GM18907 (cell line): Measurements from ENCODE around the gene CACNB4.

Source experiments
- ATAC-seq: cut with Tn5 transposase; IDR thresholded peaks from one replicate; pipeline ENCODE4 v1.9.1; 2021; ENCODE audit warnings: mild to moderate bottlenecking, moderate library complexity; ENCODE audit not compliant: unreplicated experiment

CACNB4 gene

DNA sequence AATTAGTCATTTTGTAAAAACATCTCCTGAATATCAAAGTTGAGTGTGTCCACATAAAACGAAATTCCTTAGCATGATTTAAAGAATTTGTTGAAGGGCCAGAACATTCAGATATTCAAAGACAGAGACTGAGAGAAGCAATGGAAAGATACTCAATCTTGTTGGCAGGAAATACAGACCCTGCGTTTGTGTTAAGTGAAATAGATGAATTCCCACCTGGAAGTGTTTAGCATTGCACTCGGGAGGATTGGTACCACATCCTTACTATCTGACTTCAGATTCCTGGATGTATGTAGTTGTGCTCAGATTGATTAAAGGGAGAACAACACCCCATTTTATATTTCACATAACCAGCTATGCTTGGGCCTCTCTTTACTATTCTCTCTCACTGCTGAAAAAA is 260.9 kb downstream of the CACNB4 start:
- ATAC-seq, result no peak

DNA sequence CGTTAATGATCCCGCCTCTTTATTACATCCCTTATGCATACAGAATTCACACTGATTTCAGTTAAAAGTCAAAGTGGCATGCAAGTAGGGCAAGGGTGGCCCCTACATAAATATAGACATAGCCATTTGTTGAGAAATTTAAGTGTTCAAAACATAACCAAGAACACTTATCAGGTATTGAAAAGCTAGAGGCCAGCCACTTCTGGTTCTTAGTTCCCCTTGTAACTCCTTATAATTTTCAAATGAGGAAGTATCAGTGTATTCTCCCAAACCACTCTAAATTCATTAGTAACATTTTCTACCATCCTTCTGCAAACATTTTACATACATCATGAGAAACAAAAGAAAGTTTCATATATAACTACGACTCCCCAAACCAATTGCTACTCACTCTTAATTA is 264.9 kb downstream of the CACNB4 start:
- no peak for ATAC-seq

DNA sequence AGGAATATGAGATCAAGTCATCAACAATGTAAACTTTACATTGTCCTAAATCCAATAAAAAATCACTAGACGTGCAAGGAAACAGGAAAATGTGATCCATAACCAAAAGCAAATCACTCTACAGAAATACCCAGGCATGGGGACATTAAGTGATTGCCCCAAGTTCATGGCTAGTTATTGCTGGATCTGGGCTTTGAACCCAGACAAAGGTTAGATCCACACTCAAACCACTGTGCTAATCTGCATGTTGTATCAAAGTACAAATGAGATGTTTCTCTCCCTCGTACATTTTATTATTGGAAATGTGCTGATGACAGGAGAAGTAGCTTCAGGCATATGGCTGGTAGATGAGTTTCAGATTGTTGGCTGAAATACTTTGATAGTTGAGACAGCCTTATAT is 267.9 kb downstream of the CACNB4 start:
- ATAC-seq, result no peak

DNA sequence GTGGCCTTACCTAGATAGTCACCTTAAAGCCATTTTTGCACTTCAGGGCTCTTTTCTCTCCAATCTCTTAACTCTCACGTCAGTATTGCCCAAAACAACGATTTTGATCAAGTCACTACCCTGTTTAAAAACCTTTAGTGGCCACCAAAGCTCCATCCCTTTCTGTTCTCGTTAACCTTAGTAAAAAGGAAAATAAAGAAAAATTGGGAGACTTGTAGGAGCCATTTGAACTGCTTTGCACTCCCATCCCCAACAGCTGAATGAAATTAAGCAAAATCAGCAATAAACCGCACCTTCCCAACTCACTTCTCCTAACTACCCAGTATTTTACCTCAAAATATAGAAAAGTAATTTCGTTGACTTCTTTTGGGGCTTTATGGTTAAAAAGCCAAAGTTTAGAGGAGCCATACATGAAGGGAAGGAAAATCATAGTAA is 269.9 kb downstream of the CACNB4 start:
- no peak for ATAC-seq

DNA sequence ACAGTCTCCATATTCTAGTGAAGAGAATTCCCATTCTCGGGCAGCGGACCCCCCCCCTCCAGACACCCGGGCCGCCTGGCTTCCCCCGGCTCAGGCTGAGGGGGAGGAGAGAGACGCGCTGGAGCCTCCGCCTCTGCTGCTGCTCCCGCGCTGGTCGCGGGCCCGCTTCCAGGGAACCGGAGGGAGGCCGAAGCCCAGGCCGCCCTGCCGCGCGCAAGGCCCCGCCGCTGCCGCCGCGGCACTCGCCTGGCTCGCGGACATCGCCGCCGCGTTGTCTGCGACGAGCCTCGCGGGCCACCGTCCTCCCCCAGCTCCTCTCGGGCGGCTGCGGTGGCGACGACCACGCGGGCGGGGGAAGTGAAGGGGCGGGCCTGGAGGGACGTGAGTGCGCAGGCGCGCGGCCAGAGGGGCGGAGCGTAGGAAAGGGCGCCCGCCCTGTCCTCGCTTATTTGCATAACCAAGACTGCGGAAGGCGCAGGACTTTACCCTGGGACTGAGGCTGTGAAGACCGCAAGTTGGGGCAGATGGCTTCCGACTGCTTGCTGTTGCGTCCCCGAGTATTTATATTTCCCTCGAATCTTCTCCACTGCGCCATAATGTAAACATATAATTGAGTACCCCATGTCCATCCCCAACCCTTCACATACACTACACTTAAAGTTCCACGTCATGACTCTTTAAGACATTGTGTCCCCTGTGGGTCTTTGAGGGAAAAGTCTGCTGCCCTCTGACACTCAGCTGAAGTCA is 270.5 kb downstream of the CACNB4 start, which contains the start of gene ARL5A:
Gene ARL5A (minus strand): TSS at position 279 of the 747 bp plus-strand sequence. CDS start 245 bp downstream, at position 34.
- peak; percentile 96 for ATAC-seq

DNA sequence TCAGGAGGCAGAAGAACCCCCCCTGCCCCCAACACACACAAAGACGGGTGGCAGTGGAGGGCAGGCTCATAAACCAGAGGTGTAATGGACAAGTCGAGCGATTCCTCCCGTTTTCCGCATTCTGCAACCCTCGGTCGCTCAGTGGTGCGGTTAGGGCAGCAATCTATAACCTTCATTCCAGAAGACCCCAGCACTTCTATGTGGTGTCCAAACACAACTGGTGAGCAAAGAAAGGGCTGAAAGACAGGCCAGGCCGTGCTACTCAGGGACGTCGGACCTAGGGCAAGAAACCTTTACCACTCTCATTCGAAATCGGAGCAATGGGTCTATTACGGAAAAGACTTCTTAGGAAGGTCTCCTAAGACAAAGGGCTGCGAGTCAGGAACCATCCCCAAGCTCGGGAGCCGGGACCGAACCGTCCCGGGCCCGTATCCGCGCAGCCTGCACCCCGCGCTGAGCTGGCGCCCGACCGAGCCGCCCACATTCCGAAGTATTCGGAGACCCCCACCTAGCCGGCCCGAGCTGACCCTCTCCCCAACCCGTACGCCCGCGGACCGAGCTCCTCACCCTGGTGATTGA is 271.2 kb downstream of the CACNB4 start:
- ATAC-seq, result peak; percentile 37

DNA sequence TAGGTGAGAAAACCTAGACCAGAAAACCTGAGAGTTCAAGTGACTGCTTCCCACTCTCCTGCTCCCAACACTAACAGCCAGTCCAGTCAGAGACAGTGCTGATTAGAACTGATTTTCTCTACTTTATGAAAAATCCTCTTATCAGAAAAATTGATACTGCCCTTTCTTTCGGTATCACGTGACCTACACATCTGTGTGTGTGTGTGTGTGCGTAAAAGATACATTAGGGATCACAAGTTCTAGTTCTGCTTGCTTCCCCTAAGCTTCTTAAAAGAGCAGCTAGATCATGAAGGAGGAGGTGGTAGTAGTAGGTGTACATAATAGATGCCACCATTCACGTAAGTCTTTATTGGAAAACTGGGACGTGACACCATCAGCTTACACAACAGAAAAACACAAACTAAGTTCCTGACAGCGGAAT is 272.1 kb downstream of the CACNB4 start:
- no peak for ATAC-seq

DNA sequence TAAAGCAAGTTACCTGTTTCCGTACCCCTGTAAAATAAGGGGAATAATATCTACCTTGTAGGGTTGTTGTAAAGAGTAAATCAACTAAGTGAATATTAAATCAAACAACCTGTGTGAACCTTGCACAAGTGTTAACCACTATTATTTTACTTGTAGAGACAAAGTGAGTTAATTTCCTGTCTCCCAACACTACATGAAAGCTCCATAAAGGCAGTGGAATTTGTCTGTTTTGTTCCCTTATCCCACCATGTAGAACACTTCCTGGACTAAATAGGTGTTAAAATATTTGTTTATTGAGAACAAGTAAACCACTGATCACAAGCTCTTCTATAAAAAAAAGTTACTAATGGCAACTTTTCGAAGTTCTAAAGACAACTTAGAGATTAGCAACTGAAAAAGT is 274.0 kb downstream of the CACNB4 start:
- ATAC-seq, result no peak

DNA sequence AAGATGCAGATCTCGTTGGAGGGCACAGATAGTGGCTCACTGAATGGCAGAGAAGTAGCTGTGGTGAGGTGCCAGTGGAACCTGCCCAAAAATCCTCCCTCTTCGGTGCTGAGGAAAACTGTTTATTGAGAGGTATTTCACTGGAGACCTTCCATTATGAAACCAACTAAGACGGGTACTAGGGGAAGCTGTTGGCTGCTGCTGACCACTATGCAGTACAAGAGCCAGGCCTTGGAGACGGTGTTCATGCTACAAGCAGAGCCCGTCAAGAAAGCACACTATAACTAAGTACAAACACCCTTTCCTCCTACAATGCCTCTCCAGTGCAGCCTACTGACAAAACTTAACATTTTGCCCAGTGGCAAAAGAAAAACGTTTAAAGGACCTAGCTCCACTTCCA is 275.2 kb downstream of the CACNB4 start:
- no peak for ATAC-seq

DNA sequence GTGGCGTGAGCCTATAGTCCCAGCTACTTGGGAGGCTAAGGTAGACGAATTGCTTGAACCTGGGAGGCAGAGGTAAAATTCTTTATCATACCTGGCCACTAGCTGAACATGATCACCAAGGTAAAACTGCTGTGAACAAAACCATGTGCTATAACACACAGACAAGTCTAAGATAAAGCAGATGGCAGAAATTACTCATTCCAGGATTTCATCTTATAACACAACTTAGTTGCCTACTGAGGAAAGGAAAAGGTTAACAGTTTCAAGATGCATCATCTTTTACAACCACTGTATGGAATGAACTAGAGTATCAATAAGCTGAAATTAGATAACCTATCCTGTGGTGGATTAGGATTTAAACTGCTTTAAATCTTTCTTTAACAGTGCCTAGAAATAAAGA is 278.9 kb downstream of the CACNB4 start:
- peak; percentile 72 for ATAC-seq

DNA sequence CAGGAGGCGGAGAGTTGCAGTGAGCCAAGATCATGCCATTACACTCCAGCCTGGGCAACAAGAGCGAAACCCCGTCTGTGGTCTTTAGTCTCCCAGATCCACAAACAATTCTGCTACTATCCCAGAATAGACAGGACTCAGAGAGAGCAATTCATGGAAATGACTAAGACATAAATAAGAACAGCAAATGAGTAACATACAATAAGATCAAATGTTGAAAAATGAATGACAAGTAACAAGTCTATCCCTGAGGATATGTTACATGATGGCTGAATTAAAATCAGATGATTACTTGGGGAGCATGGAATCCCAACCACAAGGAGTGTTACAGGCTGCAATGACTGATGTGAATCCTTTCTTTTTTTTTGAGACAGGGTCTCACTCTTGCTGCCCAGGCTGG is 280.9 kb downstream of the CACNB4 start:
- no peak for ATAC-seq

DNA sequence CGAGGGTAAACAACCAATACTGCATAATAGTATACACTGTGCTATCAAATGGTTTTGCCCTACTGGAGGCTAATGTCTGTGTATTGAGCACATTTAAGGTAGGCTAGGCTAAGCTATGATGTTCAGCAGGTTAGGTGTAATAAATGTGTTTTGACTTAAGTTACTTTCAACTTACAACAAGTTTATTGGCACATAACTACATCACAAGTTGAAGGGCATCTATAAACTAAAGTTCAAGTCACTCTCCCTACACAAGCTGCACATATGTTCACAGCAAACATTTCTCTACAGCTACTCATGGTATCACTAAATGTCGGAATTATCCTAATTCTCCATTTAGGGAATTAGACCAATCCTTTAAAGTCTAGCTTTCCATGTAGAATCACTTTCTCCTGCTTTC is 282.0 kb downstream of the CACNB4 start:
- no peak for ATAC-seq

DNA sequence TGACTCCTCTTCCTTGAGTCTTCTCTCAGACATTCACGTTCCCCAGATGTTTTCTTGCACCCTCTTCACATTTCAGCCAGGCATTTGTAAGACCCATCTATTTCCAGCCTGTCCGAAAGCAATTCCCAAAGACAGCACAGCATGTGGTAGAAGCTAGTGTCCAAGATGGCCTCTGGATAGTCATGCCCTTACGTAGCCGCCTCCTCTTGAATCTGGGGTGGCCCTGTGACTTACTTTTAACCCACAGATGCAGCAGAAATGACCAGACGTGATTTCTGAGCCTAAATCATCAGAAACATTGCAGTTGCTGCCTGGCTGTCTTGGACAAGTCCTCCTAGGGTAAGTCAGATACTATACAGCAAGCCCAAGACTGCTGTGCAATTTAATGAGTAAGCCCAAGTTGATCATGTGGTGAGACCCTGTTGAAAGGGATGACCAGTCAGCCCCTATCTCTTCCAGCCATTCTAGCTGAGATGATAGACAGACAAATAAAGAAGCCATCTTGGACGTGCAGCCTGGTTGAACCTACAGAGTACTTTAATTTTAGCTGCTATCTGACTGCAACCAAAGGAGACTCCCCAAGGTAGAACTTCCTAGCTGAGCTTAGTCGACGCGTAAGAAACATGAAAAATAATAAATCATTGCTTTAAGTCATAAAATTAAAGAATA is 282.9 kb downstream of the CACNB4 start:
- ATAC-seq, result no peak

DNA sequence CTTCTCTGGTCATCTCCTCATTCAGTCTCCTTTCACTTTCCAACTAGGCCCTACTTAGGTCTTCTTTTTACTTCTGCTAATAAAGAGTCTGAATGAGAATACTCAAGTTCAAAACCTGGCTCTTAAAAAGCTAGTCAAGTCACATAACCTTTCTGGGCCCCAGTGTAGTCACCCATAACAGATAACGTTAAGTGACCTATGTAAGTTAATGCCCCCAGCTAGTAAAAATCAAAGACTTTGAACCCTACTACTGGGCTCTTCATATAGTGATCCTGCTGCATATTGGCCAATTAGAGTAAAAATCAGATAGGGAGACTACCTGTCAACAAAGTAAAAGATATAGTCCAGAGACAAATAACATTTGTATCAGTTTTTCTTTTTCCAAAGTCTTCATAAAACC is 288.4 kb downstream of the CACNB4 start:
- ATAC-seq, result no peak

DNA sequence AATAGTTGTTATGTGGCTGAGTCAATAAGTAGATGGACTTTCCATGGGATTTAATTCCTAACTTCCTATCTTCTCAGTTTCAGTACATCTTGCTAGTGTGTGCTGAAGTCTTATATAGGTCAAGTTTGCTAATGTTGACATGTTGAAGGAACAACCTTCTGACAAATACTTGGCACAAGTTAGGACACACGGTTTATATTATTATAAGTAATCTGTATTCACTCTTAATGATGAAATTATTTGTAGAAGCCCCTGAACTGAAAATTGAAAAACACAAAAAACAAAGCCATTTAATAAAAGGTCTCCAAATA is 289.8 kb downstream of the CACNB4 start:
- ATAC-seq, result no peak

DNA sequence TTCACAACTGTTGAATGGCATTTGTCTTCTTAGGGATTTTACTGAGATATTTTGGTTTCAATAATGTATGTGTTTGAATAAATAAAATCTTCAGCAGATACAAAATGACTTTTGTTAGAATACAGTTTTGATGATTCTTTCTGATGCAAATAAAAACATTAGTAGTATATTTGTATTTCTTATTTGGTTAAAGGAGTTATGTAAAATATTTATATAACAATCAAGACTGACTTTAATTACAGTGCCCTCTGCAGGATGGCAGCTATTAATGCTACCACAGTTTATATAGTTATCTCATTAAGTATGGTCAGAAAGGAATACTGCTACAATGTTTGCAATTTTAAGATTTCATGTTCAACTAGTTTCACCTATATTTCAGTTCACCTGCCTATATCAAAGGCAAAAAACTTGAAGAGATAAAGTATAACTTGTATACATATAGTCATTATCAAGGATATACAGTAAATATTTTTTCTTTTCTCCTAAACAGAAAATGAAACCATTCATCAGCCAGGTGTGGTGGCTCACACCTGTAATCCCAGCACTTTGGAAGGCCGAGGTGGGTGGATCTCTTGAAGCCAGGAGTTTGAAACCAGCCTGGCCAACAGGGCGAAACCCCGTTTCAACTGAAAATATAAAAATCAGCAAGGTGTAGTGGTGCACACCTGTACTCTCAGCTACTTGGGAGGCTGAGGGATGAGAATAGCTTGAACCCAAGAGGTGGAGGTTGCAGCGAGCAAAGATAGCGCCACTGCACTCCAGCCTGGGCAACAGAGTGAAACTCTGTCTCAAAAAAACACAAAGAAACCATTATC is 290.4 kb downstream of the CACNB4 start:
- no peak for ATAC-seq

DNA sequence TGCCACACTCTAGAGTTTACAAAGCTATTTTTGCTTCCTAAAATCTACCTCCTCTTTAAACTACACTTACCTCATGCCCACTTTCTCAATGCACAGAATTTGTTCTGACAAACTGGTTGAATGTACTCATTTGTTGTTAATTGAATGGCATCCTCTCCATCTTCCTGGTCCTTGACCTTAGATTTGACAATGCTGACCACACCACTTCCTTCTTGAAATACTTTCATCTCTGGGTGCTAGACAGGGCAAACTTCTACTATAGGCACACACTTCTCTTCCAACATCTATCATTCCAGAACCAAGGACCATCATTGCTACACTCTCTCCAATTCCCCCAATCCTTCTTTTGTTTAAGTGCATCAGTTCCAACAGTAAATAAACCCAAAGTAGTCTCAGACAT is 292.9 kb downstream of the CACNB4 start:
- ATAC-seq, result no peak

DNA sequence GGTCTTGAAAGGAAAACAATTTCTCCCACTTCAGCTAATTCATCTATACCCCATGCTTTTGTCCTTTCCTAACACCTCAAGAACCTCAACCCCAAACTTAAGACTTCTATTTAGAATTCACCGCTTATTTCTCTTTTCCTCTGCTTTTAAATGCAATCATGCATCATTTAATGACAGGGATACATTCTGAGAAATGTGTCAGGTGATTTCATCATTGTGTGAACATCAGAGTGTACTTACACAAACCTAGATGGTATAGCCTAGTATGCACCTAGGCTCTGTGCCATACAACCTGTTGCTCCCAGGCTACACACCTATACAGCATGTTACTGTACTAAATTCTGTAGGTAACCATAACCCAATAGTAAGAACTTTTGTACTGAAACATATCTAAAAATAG is 293.5 kb downstream of the CACNB4 start:
- ATAC-seq, result no peak

DNA sequence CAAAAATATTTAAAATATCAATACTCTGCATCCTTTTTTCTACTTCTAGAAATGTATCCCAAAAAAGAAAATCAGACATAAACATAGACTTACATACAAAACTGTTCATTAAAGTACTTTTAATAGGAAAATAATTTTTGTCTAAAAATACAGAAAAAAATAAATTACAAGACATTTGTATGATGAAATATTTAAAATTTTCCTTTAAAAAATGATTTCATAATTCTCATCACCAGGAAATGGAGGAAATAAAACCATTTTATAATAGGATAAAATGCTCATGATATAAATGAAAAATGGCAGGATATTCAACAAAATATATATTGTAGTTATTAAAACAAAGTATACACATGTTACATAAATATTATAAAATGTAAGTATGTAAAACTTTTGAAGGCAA is 295.0 kb downstream of the CACNB4 start:
- ATAC-seq, result no peak

DNA sequence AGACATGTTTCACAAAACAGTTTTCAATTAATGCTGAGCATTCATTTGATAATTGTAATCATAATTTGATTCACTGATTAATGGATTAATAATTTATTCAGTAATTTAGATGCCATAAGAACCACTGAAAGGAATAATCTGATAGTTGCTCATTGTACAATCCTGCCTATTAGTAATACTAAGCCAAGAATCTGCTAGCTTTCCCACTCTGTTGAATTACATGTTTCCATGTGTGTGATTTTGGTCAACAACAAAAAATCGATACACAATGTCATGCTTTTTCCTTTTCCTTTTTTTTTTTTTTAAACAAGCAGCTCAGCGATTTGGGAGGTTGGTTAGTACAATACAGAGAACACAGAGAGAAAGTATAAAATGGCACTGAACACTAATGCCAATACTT is 296.5 kb downstream of the CACNB4 start:
- no peak for ATAC-seq

DNA sequence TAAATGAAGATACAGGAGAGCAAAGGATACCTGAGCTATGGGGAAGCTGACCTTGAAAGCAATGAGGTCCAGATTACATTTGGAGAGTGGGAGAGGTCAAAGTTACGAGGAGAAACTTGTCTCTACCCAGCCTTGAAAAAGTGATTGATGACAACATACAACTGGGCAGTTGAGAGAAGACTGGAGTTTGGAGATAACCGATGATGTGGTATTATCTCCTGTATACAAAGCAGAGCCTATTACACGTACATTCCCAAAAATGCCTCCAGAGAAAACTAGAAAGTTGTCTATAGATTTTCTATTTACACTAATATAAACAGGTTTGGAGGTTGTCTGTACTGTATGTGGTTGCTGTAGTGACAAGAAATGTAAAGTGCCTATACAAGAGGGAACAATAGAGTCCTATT is 299.0 kb downstream of the CACNB4 start:
- ATAC-seq, result no peak
